Measurements from ENCODE around the gene NEBL.

NEBL gene

GRCh38 chr10:20911626-20912025, 14.5 kb upstream of the NEBL start:
- Histone ChIP-seq H3K9ac (ENCODE audit: insufficient read length) (no peak overlapping the region), H3K36me3 (ENCODE audit: insufficient read depth, low read length) (no peaks in the 10 kb centered on the region), H3K4me3 (no peak overlapping the region), H3K9me3 (ENCODE audit: low read depth, low read length) (no peaks in the 10 kb centered on the region), H3K27ac (no peak overlapping the region)
- no peak for TF ChIP-seq FOXP2 (optimal IDR thresholded peaks at IDR 0.05; ENCODE audit: control extremely low read depth, extremely low read length, insufficient read depth)
- no peak for TF ChIP-seq EZH2 (IDR thresholded peaks at IDR 0.05)
- TF ChIP-seq POLR2AphosphoS5 (IDR thresholded peaks at IDR 0.05; ENCODE audit: borderline replicate concordance, low read depth, low read length), result no peak
- DNase-seq (ENCODE audit: low read depth, low spot score), result no peak

GRCh38 chr10:20909801-20910200, 12.7 kb upstream of the NEBL start:
- DNase-seq (ENCODE audit: low read depth, low spot score), result no peak
- Histone ChIP-seq H3K36me3 (ENCODE audit: insufficient read depth, low read length) (no peaks in the 10 kb centered on the region), H3K27ac (no peak overlapping the region), H3K9me3 (ENCODE audit: low read depth, low read length) (no peaks in the 10 kb centered on the region), H3K4me3 (no peak overlapping the region), H3K9ac (ENCODE audit: insufficient read length) (no peak overlapping the region)
- TF ChIP-seq FOXP2 (optimal IDR thresholded peaks at IDR 0.05; ENCODE audit: control extremely low read depth, extremely low read length, insufficient read depth) (no peak), POLR2AphosphoS5 (IDR thresholded peaks at IDR 0.05; ENCODE audit: borderline replicate concordance, low read depth, low read length) (no peak), EZH2 (IDR thresholded peaks at IDR 0.05) (no peak)

GRCh38 chr10:20908391-20908790, 11.3 kb upstream of the NEBL start:
- H3K4me3 ChIP-seq, result no peak overlapping the region
- no peak overlapping the region for H3K27ac ChIP-seq
- DNase-seq (ENCODE audit: low read depth, low spot score), result no peak
- H3K9ac ChIP-seq (ENCODE audit: insufficient read length), result no peak overlapping the region
- no peaks in the 10 kb centered on the region for H3K9me3 ChIP-seq (ENCODE audit: low read depth, low read length)
- TF ChIP-seq EZH2 (IDR thresholded peaks at IDR 0.05), result no peak
- no peak for TF ChIP-seq POLR2AphosphoS5 (IDR thresholded peaks at IDR 0.05; ENCODE audit: borderline replicate concordance, low read depth, low read length)
- no peak for TF ChIP-seq FOXP2 (optimal IDR thresholded peaks at IDR 0.05; ENCODE audit: control extremely low read depth, extremely low read length, insufficient read depth)
- H3K36me3 ChIP-seq (ENCODE audit: insufficient read depth, low read length), result no peaks in the 10 kb centered on the region

GRCh38 chr10:20903635-20904390, 6.7 kb upstream of the NEBL start:
- Histone ChIP-seq H3K27ac (no peak overlapping the region), H3K4me3 (no peak overlapping the region), H3K9me3 (ENCODE audit: low read depth, low read length) (no peaks in the 10 kb centered on the region), H3K36me3 (ENCODE audit: insufficient read depth, low read length) (no peaks in the 10 kb centered on the region), H3K9ac (ENCODE audit: insufficient read length) (no peak overlapping the region)
- TF ChIP-seq EZH2 (IDR thresholded peaks at IDR 0.05), result no peak
- TF ChIP-seq POLR2AphosphoS5 (IDR thresholded peaks at IDR 0.05; ENCODE audit: borderline replicate concordance, low read depth, low read length), result no peak
- no peak for TF ChIP-seq FOXP2 (optimal IDR thresholded peaks at IDR 0.05; ENCODE audit: control extremely low read depth, extremely low read length, insufficient read depth)
- no peak for DNase-seq (ENCODE audit: low read depth, low spot score)

GRCh38 chr10:20901110-20901509, 4.0 kb upstream of the NEBL start:
- DNase-seq (ENCODE audit: low read depth, low spot score), result no peak
- Histone ChIP-seq H3K9ac (ENCODE audit: insufficient read length) (no peak overlapping the region), H3K9me3 (ENCODE audit: low read depth, low read length) (no peaks in the 10 kb centered on the region), H3K36me3 (ENCODE audit: insufficient read depth, low read length) (no peaks in the 10 kb centered on the region), H3K27ac (no peak overlapping the region), H3K4me3 (no peak overlapping the region)
- no peak for TF ChIP-seq EZH2 (IDR thresholded peaks at IDR 0.05)

- Histone ChIP-seq H3K27ac (no peak overlapping the region), H3K36me3 (ENCODE audit: insufficient read depth, low read length) (no peaks in the 10 kb centered on the region), H3K9ac (ENCODE audit: insufficient read length) (no peak overlapping the region), H3K4me3 (no peak overlapping the region), H3K9me3 (ENCODE audit: low read depth, low read length) (no peaks in the 10 kb centered on the region)
- TF ChIP-seq POLR2AphosphoS5 (IDR thresholded peaks at IDR 0.05; ENCODE audit: borderline replicate concordance, low read depth, low read length) (no peak), FOXP2 (optimal IDR thresholded peaks at IDR 0.05; ENCODE audit: control extremely low read depth, extremely low read length, insufficient read depth) (no peak), EZH2 (IDR thresholded peaks at IDR 0.05) (no peak)
- no peak for DNase-seq (ENCODE audit: low read depth, low spot score)
These were observed 1.9 kb upstream of the NEBL start for GRCh38 chr10:20898866-20899535.

GRCh38 chr10:20893297-20893696, 3.8 kb downstream of the NEBL start:
- no peak overlapping the region for H3K9ac ChIP-seq (ENCODE audit: insufficient read length)
- TF ChIP-seq FOXP2 (optimal IDR thresholded peaks at IDR 0.05; ENCODE audit: control extremely low read depth, extremely low read length, insufficient read depth) (no peak), POLR2AphosphoS5 (IDR thresholded peaks at IDR 0.05; ENCODE audit: borderline replicate concordance, low read depth, low read length) (no peak), EZH2 (IDR thresholded peaks at IDR 0.05) (no peak)
- H3K4me3 ChIP-seq, result no peak overlapping the region
- DNase-seq (ENCODE audit: low read depth, low spot score), result no peak
- no peaks in the 10 kb centered on the region for H3K36me3 ChIP-seq (ENCODE audit: insufficient read depth, low read length)
- no peak overlapping the region for H3K27ac ChIP-seq
- H3K9me3 ChIP-seq (ENCODE audit: low read depth, low read length), result no peaks in the 10 kb centered on the region

- TF ChIP-seq FOXP2 (optimal IDR thresholded peaks at IDR 0.05; ENCODE audit: control extremely low read depth, extremely low read length, insufficient read depth) (no peak), EZH2 (IDR thresholded peaks at IDR 0.05) (no peak), POLR2AphosphoS5 (IDR thresholded peaks at IDR 0.05; ENCODE audit: borderline replicate concordance, low read depth, low read length) (no peak)
- Histone ChIP-seq H3K27ac (no peak overlapping the region), H3K36me3 (ENCODE audit: insufficient read depth, low read length) (no peaks in the 10 kb centered on the region), H3K4me3 (no peak overlapping the region), H3K9me3 (ENCODE audit: low read depth, low read length) (no peaks in the 10 kb centered on the region), H3K9ac (ENCODE audit: insufficient read length) (no peak overlapping the region)
- DNase-seq (ENCODE audit: low read depth, low spot score), result no peak
These were observed 4.3 kb downstream of the NEBL start for GRCh38 chr10:20892796-20893195.
